Right renal pelvis (tissue), 4 donors: ENCODE results near the gene OLA1. TPM values are rescaled to one million over a fixed set of nuclear protein-coding genes. Genes with fewer than 3 reads are reported as not detected.
A peak's percentile ranks its signal among the peaks of the same experiment; 100 is the strongest.

ENCODE experiments used
- DNase-seq, 4 donors: peaks; one replicate each; pipeline ENCODE4 v3.0.0-alpha.2; 2013; ENCODE audit warnings: low read depth in 4 of 4, low spot score in 3 of 4, missing footprints in 1 of 4
- polyA plus RNA-seq, 4 donors: library from polyadenylated mRNA; unstranded; fragments of 120-200 nt; gene quantifications; one replicate each; pipeline ENCODE4 v1.2.1, GENCODE V29; 2013; ENCODE audit not compliant: insufficient read length in 4 of 4

The OLA1 gene
- polyA plus RNA-seq, 4 donors: 152 to 187 (median 177) TPM

DNA sequence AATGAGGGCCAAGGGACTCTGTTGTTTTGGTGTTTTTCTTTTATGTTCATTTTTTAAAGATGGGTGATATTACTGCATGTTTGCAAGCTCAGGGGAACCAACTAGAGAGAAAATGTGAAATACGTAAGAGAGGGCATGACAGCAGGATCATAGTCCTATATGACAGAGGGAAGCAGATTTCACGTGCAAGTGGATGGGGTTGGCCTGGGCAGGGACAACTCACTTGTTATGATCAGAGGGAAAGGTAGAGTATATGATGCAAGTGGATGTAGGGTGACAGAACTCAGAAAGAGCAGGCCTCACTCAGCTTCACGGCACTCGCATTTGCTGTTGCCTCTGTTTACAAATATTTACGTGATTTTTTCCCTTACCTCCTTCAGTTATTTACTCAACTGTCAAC, 67.0 kb downstream of the OLA1 start:
- no peak for DNase-seq

DNA sequence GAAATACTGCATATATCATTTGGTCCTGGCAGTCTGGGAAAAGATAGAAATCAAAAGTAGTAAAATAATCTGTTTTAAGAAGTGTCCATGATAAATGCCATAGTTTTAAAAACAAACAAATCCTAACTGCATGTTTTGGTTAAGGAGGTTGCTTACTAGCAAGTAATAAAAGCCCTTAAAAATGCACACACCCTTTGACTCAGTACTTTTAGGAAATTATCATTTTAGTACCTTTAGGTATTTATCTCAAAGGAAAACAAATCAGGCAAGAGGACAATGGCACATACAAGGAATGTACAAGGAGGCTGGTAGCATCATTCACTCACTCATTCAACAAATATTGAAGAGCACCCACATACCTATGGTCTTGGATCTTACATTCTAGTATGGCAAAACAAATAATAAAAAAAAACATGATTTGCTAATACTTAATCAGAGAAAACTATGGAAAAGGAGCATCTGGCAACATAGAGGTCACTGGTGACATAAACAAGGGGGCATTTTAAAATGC, 67.6 kb downstream of the OLA1 start:
- no peak for DNase-seq

GRCh38 chr2:174180165-174180724, 68.1 kb downstream of the OLA1 start:
- DNase-seq: no peak

DNA sequence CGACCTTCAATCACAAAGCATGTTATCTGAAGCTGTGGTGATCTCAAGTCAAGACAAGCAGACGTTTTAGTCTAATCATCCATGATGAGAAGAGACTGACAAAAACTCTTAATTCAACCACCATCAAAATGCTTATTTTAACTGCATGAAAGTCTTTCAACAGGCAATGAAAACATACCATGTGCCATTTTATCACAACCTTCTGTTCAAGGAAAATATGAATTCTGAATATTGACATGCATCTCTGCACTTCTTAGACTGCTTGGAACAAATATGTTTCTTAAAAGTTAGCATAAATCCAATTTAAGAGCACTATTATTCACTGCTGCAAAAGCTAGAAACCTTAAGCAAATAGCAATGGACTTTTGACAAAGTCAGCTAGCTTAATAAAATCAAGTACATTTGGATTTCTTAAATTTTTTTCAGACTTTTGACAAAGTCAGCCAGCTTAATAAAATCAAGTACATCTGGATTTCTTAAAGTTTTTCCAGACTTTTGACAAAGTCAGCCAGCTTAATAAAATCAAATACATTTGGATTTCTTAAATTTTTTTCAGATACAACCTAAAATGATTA, 70.9 kb downstream of the OLA1 start:
- DNase-seq: no peak

DNA sequence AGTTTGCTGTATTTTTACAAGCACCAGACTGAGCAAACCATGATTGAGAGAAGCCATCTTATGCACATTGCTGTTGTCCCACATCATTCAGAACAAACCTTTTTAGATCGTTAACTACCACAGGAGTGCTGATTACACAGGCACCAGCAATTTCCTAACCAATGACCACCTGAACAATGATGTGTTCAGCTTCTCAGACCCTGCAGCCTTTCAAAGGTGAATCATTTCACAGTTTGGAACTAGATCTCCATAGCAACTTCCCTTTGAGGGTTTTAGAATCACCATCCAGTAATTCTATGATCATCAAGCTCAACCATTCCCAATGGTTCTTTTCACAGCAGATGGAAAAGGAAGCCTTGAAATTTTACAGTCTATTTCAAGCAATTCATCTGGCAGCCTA, 71.4 kb downstream of the OLA1 start:
- no peak for DNase-seq

DNA sequence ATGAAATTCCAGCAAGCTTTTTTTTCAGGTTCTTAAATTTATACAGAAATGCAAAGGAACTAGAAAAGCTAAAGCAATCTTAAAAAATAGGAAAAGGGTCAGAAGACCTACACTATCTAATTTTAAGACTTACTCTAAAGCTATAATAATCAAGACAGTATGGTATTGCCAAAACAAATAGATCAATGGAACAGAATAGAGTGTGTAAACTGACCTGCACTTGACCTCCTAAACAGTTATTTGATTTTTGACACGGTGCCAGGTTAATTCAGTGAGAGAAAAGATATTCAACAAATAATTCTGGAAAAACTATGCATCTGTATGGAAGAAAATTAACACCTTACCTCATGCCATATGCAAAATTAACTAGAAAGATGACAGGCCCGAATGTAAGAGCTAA, 73.6 kb downstream of the OLA1 start:
- no peak for DNase-seq

GRCh38 chr2:174172802-174173355, 75.5 kb downstream of the OLA1 start:
- DNase-seq: no peak

DNA sequence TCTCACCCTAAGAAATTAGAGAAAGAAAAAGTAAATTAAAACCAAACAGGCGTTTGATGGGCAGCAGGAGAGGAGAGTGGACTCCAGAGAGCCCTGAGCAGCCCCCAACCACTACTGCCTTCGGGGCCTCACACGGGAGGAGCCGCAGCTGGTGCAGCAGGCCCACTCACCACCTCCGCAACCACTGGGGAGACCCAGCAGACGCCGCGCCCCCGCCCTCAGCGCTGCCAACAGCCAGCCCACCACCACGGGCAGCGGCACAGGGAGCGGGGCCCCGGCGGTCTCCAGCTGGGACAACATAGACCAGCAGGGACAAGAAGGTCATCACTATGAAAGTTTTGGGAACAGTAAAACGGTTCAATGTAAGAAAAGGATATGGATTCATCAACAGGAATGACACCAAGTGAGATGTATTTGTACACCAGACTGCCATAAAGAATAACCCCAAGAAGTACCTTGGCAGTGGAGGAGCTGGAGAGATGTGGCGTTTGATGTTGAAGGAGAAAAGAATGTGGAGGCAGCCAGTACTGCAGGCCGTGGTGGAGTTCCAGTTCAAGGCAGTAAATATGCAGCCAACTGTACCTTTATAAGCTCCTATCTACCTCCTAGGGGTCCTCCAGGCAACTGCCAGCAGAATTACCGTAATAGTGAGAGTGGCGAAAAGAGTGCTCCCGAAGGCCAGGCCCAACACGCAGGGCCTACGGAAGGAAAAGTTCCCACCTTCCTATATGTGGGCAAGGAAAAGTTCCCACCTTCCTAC, 76.5 kb downstream of the OLA1 start:
- DNase-seq: no peak

DNA sequence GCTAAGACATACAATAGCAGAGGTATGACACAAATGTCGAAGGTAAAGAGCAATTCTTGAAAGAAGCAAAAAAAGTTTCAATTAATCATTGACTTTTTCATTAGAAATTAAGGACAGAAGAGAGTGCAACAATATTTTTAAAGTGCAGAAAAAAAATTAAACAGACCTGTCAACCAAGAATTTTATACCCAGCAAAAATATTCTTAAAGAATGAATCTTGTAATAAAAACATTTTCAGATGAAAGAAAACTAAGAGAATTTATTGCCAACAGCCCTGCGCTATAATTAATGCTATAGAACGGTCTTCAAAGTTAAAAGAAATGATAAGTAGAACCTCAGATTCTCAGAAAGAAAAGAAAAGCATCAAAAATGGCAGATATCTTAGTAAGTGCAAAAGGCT, 79.0 kb downstream of the OLA1 start:
- no peak for DNase-seq

- no peak for DNase-seq
Observed at GRCh38 chr2:174166261-174166660, 82.1 kb downstream of the OLA1 start.

- no peak for DNase-seq
Observed at GRCh38 chr2:174161490-174161889, 86.8 kb downstream of the OLA1 start.

DNA sequence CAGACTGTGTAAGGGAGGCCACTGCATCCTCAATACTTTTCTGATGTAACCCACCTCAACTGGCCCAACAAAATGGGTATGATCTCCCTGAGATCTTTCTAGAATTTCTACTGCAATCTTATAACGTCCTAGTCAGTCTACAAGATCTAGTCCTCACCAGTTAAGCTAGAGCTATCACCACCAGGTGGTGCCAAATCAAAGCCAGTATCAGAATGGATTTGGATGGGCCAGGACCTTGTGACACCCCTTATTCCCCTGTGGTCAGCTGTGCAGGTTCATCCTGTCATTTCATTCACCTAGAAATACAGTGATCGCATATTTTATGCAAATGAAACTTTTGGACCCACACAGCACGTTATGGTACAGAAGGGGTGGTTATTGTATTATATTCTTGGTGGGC, 90.3 kb downstream of the OLA1 start:
- peak; percentile 10 to 18 (median 12) for DNase-seq

DNA sequence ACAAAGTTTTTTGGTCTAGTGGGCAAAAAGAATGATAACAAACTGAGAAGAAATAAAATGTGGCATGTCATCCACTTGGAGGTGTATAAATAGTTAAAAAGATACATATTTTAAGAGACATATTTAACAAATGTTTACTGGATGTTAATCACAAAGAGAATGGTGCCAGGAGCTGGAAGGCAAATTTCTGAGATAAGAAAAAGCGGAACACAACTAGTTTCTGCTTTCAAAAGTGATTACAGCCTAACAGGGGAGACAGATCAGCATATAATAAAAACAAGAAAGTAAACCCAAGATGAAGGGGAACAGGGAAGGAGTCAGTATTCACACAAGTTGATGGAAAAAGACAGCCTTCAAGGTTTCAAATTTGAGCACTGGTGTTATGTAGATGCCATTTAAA, 91.3 kb downstream of the OLA1 start:
- no peak for DNase-seq

GRCh38 chr2:174153757-174154680, 94.3 kb downstream of the OLA1 start:
- no peak for DNase-seq

- no peak for DNase-seq
Observed at GRCh38 chr2:174149530-174149929, 98.8 kb downstream of the OLA1 start.

- no peak for DNase-seq
Observed at GRCh38 chr2:174148833-174149232, 99.5 kb downstream of the OLA1 start.

DNA sequence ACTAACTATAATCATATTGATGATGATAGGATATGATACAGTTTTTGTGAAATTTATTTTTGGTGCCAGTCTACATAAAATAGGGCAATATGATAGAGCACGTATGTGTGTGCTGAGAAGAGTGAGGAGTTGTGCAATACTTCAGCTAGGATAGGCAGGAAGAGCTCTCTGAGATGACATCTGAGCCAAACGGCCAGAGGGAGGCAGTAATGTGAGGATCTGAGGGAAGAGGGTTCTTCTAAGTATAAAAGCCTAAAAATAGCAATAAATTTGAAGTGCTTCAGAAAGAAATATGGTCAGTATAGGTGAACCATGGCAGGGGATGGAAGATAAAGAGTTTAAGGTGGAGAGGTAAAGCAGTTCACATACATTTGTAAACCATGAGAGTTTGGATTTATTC, 102.5 kb downstream of the OLA1 start:
- no peak for DNase-seq

GRCh38 chr2:174142290-174142689, 106.0 kb downstream of the OLA1 start:
- no peak for DNase-seq

GRCh38 chr2:174138161-174138560, 110.2 kb downstream of the OLA1 start:
- no peak for DNase-seq

DNA sequence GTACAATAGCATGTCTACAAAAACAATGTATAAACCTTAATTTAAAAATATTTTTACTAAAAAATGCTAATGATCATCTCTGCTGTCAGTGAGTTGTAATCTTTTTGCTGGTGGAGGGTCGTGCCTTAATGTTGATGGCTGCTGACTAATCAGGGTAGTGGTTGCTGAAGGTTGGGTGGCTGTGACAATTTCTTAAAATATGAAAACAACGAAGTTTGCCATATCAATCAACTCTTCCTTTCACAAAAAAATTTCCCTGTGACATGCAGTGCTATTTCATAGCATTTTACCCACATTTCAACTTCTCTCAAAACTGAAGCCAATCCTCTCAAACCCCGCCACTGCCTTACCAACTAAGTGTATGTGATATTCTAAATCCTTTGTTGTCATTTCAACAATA, 112.4 kb downstream of the OLA1 start:
- no peak for DNase-seq

DNA sequence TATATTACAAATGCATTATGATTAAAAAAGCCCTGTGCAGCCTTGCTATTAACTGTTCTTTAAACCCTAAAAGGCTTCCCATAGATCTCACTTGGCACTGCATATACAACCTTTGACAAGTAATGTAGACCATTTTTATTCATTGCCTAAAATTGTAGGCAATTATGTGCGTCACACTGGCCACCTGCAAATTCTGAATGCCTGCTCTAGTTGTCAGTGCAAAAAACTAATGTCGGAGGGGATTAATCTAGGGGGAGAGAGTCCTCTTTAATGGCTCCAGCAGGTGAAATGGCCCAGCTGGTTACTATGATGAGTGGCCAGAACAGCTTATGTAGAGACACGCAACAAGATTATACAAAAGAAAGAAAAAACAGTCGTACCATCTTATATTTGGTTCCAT, 123.2 kb downstream of the OLA1 start:
- DNase-seq: no peak
